HL-60 (cell line): ENCODE measurements around the gene PPP1R16B.

ENCODE experiments used
- DNase-seq, 2 experiments: peaks; one replicate each; pipeline ENCODE4 v3.0.0-alpha.2; 2010 to 2020; ENCODE audit warnings: low read depth in 1 of 2, low spot score in 1 of 2
- H3K27ac ChIP-seq: fragments of 250-450 bp; sonication (Bioruptor Pico); replicated peaks from 2 replicates; pipeline ENCODE4 v1.5.1; 2020; ENCODE audit warnings: mild to moderate bottlenecking, moderate library complexity
- H3K27me3 ChIP-seq: fragments of 250-450 bp; sonication (Bioruptor Pico); 2 replicates; pipeline ENCODE4 v1.5.1; 2021; ENCODE audit warnings: mild to moderate bottlenecking, moderate library complexity; ENCODE audit not compliant: insufficient read depth, poor library complexity, severe bottlenecking
- H3K4me3 ChIP-seq: replicated peaks from 2 replicates; pipeline ENCODE4 v1.5.1; 2011; ENCODE audit warnings: mild to moderate bottlenecking, control low read depth, low read length; ENCODE audit not compliant: insufficient read depth
- CTCF ChIP-seq: IDR thresholded peaks from one replicate; pipeline ENCODE4 v1.5.1; 2011; ENCODE audit warnings: low read length, control low read depth, inconsistent platforms; ENCODE audit not compliant: insufficient read depth
- GABPA ChIP-seq: IDR thresholded peaks from 2 replicates; pipeline ENCODE4 v1.6.1; 2012; ENCODE audit warnings: low read depth
- POLR2AphosphoS5 ChIP-seq: IDR thresholded peaks from 2 replicates; pipeline ENCODE4 v1.6.1; 2012; ENCODE audit warnings: low read depth
- REST ChIP-seq: IDR thresholded peaks from 2 replicates; pipeline ENCODE4 v1.6.1; 2012; ENCODE audit warnings: low read depth; ENCODE audit not compliant: insufficient replicate concordance
- SPI1 ChIP-seq: IDR thresholded peaks from 2 replicates; pipeline ENCODE4 v1.6.1; 2012; ENCODE audit warnings: low read depth, mild to moderate bottlenecking, borderline replicate concordance

PPP1R16B gene

GRCh38 chr20:38799203-38799602 is 6.3 kb upstream of the PPP1R16B start:
- Histone ChIP-seq H3K4me3 (no peak overlapping the region), H3K27me3 (no peaks in the 10 kb centered on the region), H3K27ac (no peak overlapping the region)
- TF ChIP-seq REST (no peak), CTCF (no peak), SPI1 (peak; percentile 51; the same call in 1 of the 2 replicates)
- peak in 1 of 2 experiments; percentile 63 for DNase-seq

- no peak for DNase-seq
- no peak for TF ChIP-seq CTCF
- no peak for TF ChIP-seq REST
- no peak for TF ChIP-seq POLR2AphosphoS5
- TF ChIP-seq GABPA: no peak
- no peak for TF ChIP-seq SPI1
Measured at GRCh38 chr20:38800882-38801281, 4.6 kb upstream of the PPP1R16B start.

GRCh38 chr20:38804221-38804620 is 1.3 kb upstream of the PPP1R16B start:
- H3K27ac ChIP-seq: no peak overlapping the region
- no peak overlapping the region for H3K4me3 ChIP-seq
- TF ChIP-seq SPI1 (no peak), GABPA (no peak), REST (no peak), CTCF (no peak), POLR2AphosphoS5 (no peak)
- DNase-seq: no peak
- peaks cover 21% of the 10 kb centered on the region for H3K27me3 ChIP-seq

More at GRCh38 chr20:38800882-38801281, 4.6 kb upstream of the PPP1R16B start:
- Histone ChIP-seq H3K27me3 (peaks cover 5% of the 10 kb centered on the region), H3K4me3 (no peak overlapping the region), H3K27ac (no peak overlapping the region)
